SJSA1 (cell line): Measurements from ENCODE around the gene PDE6H. TPM values are rescaled to one million over a fixed set of nuclear protein-coding genes. Genes with fewer than 3 reads are reported as not detected.

ENCODE experiments used
- DNase-seq, 2 experiments: peaks; one replicate each; pipeline ENCODE4 v3.0.0-alpha.2; 2015 to 2020; ENCODE audit warnings: low spot score in 2 of 2, low read depth in 1 of 2
- H3K27ac ChIP-seq: fragments of 250-450 bp; sonication (Bioruptor Pico); 2 replicates; pipeline ENCODE4 v1.5.1; 2020; ENCODE audit warnings: mild to moderate bottlenecking, moderate library complexity
- H3K27me3 ChIP-seq: fragments of 250-450 bp; sonication (Bioruptor Pico); replicated peaks from 2 replicates; pipeline ENCODE4 v1.5.1; 2020; ENCODE audit warnings: mild to moderate bottlenecking, moderate library complexity
- H3K36me3 ChIP-seq: fragments of 250-450 bp; sonication (Bioruptor Pico); 2 replicates; pipeline ENCODE4 v1.5.1; 2020; ENCODE audit warnings: mild to moderate bottlenecking
- H3K4me1 ChIP-seq: fragments of 250-450 bp; sonication (Bioruptor Pico); replicated peaks from 2 replicates; pipeline ENCODE4 v1.6.1; 2021; ENCODE audit warnings: mild to moderate bottlenecking
- H3K4me3 ChIP-seq: fragments of 250-450 bp; sonication (Bioruptor Pico); 2 replicates; pipeline ENCODE4 v1.5.1; 2020; ENCODE audit warnings: mild to moderate bottlenecking
- H3K9me3 ChIP-seq: fragments of 250-450 bp; sonication (Bioruptor Pico); replicated peaks from 2 replicates; pipeline ENCODE4 v1.5.1; 2020; ENCODE audit warnings: mild to moderate bottlenecking
- total RNA-seq: library from RNA; depleted of rRNA; stranded (reverse); fragments of >200 nt; shearing (Covaris generic); gene quantifications from 2 replicates; pipeline ENCODE4 v1.2.3, GENCODE V29; 2014

The PDE6H gene
- total RNA-seq, 1 experiment from 2014 or later = not detected

DNA sequence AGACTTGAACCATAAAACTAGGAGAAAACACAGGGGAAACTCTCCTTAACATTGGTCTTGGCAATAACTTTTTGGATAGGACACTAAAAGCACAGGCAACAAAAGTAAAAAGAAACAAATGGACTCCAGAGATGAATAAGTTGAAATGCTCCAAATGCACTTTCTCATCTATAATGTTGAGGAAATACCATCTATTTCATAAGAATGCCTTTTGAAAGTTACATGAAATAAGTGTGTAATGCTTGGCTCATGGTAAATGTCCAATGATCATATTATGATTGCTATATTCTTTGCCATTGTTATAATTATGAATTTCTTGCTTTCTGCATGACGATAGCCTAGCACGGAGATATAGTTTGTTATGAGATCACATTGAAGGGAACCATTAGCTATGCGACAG lies 19.8 kb downstream of the PDE6H start:
- peaks cover 13% of the 10 kb centered on the region for H3K4me1 ChIP-seq
- no peak overlapping the region for H3K27ac ChIP-seq
- H3K27me3 ChIP-seq = no peaks in the 10 kb centered on the region
- H3K4me3 ChIP-seq = no peak overlapping the region
- no peaks in the 10 kb centered on the region for H3K9me3 ChIP-seq
- H3K36me3 ChIP-seq = no peaks in the 10 kb centered on the region
- no peak for DNase-seq

DNA sequence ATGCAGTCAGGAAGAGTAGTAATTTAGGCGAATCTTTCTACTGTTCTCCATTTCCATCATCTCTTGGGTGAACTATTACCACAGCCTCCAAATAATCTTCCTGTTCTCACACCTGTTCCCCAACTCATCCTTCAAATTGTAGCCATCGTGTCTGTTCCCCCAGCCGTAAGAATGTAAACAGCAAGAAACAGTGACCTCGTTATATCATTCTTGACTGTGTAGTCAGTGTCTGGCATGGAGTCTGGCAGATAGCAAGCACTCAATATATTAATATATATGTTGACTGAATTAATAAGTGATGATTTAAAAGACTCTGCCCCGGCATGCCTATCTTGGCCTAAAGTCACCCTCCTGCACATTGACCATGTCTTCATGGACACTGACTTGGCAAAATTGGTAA lies 20.3 kb downstream of the PDE6H start:
- H3K4me3 ChIP-seq = no peak overlapping the region
- H3K36me3 ChIP-seq = no peaks in the 10 kb centered on the region
- no peak for DNase-seq
- H3K9me3 ChIP-seq = no peaks in the 10 kb centered on the region
- H3K27me3 ChIP-seq = no peaks in the 10 kb centered on the region
- no peak overlapping the region for H3K27ac ChIP-seq
- peaks cover 13% of the 10 kb centered on the region for H3K4me1 ChIP-seq

DNA sequence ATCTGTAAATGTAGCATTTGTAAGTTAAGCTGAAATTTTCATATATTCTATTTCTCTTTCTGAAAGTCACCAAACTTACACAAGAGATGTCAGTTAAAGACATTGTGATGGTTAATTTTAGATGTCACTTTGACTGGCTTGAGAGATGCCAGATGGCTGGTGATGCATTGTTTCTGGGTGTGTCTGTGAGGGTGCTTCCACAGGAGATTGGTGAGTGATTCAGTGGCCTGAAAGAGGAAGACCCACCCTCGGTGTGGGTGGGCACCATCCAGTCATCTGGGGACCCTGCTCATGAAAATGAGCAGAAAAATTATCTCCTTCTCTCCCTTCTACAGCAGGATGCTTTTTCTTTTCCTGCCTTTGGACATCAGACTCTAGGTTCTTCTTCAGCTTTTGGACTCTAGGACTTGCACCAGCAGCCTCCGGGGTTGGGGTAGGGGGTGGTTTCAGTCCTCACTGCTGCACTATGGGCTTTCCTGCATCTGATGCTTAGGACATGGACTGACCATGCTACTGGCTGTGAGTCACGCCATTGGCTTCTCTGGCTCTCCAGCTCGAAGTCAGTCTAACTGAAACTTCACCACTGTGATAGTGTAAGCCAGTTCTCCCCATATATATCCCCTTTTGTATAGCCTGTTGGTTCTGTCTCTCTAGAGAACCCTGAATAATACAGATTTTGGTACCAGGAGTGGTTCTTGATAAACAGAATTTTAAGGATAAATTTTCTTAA lies 20.9 kb downstream of the PDE6H start:
- no peaks in the 10 kb centered on the region for H3K36me3 ChIP-seq
- no peaks in the 10 kb centered on the region for H3K27me3 ChIP-seq
- DNase-seq = no peak
- H3K27ac ChIP-seq = no peak overlapping the region
- H3K4me1 ChIP-seq = peaks cover 13% of the 10 kb centered on the region
- H3K4me3 ChIP-seq = no peak overlapping the region
- H3K9me3 ChIP-seq = no peaks in the 10 kb centered on the region

DNA sequence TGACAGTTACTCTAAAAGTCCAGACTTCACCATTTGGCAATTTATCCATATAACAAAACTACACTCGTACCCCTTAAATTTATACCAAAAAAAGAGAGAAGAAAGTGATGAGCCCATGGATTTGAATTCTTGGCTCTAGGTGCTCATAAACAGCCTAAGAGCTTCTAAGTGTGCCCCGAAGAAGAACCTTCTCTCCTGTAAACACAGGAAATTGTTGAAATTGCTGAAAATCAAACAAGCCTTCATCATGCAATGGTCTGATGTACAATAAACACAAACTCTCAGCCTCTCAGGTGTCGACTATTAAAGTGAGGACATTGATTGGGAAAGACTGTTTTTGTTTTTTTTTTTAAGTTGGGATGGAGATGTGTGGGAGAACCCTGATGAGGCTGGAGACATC lies 21.8 kb downstream of the PDE6H start:
- H3K9me3 ChIP-seq = no peaks in the 10 kb centered on the region
- H3K4me3 ChIP-seq = no peak overlapping the region
- no peak for DNase-seq
- H3K27ac ChIP-seq = no peak overlapping the region
- H3K4me1 ChIP-seq = peaks cover 13% of the 10 kb centered on the region
- no peaks in the 10 kb centered on the region for H3K27me3 ChIP-seq
- H3K36me3 ChIP-seq = no peaks in the 10 kb centered on the region

DNA sequence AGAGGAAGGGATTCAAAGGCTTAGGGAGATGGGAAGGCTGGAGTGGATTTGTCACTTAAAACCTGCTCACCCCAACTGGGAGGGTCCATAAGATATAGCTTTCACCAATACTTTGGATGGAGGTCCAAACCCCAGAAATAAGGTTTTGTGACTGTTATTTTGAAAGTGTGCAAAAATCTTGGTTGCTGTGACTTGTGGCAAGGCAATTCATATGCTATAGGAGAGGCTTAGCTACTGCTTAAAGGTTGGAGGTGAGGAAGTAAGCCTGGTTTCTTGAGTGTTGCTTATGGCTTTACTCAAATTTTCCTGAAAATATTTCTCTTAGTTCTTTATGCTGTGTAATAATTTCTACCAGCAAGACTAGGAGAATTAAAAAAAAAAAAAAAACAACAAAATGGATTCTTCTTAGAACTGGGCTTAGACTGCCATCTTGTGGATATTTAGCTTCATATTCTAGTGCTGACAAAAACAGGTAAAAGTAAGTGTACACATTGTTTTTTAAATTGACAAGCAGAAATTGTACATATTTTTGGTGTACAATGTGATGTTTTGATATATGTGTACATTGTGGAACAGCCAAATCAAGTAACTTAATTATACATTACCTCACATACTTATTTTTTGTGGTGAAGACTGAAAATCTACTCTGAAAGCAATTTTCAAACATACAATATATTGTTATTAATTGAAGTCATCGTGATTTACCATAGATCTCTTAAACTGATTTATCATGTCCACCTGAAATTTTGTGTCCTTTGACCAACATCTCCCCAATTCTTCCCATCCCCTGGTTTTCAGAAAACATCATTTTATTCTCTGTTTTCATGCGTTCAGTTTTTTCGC lies 23.0 kb downstream of the PDE6H start:
- peak in 1 of 2 experiments; percentile 53 for DNase-seq
- H3K4me1 ChIP-seq = peaks cover 13% of the 10 kb centered on the region
- H3K27me3 ChIP-seq = no peaks in the 10 kb centered on the region
- H3K36me3 ChIP-seq = no peaks in the 10 kb centered on the region
- H3K4me3 ChIP-seq = no peak overlapping the region
- no peaks in the 10 kb centered on the region for H3K9me3 ChIP-seq
- no peak overlapping the region for H3K27ac ChIP-seq

DNA sequence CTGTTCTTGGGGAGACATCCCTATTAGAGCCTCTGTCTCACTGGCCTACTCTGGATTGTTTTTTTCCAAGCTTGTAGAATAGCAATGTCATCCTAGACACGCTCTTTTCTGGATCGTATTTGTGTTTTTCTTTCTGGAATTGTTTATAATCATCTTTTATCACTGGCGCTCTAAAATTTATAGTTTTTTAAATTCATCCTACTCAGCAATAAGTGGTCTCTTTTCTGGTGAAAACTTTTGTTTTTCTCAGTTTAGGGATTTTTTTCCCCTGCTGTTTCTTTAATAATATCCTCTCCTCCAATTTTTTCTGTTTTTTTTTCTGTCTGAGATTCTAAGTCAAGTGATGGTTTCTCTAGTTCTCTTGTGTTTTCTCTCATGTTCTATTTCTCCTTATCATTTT lies 25.2 kb downstream of the PDE6H start:
- DNase-seq = no peak
- no peak overlapping the region for H3K27ac ChIP-seq
- no peaks in the 10 kb centered on the region for H3K9me3 ChIP-seq
- H3K4me3 ChIP-seq = no peak overlapping the region
- H3K27me3 ChIP-seq = 0 out of 2 replicates have a peak, but pooled peaks cover 10% of the 10 kb centered on the region
- peaks cover 13% of the 10 kb centered on the region for H3K4me1 ChIP-seq
- H3K36me3 ChIP-seq = no peaks in the 10 kb centered on the region

DNA sequence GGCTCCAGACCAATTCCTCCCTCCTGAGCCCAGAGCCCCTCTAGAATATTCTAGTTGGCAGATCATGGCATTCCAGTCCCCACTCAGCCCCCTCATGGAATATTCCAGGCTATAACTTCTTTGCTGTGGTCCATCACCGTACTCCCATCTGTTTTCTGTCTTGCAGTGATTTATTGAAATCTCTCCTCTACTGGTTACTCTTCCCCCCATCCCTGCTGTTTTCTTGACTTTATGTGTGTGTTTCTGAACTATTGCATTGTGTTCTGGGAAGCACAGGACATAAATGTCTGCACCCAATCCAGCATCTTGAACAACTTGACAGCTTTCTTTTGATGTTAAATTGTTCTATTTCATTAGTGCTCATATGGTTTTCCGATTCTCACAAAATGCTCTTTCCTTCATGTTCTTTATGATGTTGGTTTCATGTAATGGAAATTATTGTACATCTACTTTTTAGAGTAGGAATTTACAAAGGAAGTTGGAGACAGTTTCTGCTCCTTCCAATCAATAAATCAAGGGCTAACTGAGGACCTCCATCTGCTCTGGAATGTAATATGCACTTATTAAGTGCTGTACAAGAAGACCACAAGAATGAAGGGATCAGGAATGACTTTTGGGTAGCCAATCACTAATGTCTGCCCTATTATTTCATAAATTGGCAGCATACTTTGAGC lies 26.3 kb downstream of the PDE6H start:
- no peaks in the 10 kb centered on the region for H3K36me3 ChIP-seq
- H3K27me3 ChIP-seq = 0 out of 2 replicates have a peak, but pooled peaks cover 10% of the 10 kb centered on the region
- H3K4me1 ChIP-seq = peaks cover 4% of the 10 kb centered on the region
- H3K27ac ChIP-seq = no peak overlapping the region
- H3K4me3 ChIP-seq = no peak overlapping the region
- no peaks in the 10 kb centered on the region for H3K9me3 ChIP-seq
- no peak for DNase-seq

DNA sequence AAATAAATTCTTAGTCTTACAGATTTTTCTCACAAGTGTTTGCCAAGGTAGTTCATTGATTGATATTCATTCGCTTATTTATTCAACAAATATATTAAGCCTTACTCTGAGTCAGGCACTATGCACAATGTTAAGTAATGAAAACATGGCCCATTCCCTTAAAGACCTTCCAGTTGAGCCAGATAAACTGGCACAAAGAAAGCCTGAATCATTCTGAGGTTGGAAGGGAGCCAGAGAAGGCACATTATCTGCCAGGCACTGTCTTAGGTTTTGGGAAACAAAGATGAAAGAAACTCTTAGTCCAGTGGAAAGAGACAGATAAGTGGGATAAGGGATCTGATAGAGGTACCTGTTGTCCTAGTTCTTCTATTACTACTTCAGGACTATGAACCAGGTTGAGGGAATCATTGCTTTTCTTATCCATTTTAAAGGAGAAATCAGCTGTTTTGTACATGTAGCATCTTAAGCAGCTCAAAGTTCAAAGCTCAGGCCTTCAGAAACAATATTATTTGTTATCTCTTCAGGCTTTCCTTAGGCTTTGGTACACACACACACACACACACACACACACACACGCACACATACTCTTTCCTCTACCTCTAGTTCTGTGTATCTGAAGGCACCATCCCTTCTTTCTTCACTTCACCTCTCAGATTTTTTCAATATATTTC lies 27.0 kb downstream of the PDE6H start:
- Histone ChIP-seq H3K27ac (no peak overlapping the region), H3K4me3 (no peak overlapping the region), H3K36me3 (no peaks in the 10 kb centered on the region), H3K9me3 (no peaks in the 10 kb centered on the region), H3K4me1 (no peaks in the 10 kb centered on the region), H3K27me3 (0 out of 2 replicates have a peak, but pooled peaks cover 10% of the 10 kb centered on the region)
- DNase-seq = no peak

DNA sequence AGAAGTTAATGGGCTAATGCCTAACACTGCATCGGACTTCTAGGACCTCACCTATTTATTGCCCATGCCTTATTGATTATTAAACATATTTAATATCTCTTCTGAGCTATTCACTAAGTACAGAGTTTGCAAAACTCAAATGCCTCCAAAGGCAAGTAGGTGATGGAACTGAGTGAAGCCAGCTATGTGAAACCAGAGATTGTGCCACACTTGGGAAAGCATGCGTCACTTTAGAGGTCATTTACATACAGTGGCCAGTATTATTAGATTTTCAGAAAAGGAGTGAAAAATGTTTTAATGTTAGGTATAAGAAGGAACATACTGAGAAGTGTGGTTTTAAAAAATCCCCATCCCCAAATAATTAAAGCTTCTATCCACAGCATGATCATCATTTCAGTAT lies 27.7 kb downstream of the PDE6H start:
- H3K36me3 ChIP-seq = no peaks in the 10 kb centered on the region
- no peak overlapping the region for H3K4me3 ChIP-seq
- DNase-seq = no peak
- H3K27me3 ChIP-seq = 0 out of 2 replicates have a peak, but pooled peaks cover 10% of the 10 kb centered on the region
- H3K27ac ChIP-seq = no peak overlapping the region
- H3K4me1 ChIP-seq = no peaks in the 10 kb centered on the region
- H3K9me3 ChIP-seq = no peaks in the 10 kb centered on the region

DNA sequence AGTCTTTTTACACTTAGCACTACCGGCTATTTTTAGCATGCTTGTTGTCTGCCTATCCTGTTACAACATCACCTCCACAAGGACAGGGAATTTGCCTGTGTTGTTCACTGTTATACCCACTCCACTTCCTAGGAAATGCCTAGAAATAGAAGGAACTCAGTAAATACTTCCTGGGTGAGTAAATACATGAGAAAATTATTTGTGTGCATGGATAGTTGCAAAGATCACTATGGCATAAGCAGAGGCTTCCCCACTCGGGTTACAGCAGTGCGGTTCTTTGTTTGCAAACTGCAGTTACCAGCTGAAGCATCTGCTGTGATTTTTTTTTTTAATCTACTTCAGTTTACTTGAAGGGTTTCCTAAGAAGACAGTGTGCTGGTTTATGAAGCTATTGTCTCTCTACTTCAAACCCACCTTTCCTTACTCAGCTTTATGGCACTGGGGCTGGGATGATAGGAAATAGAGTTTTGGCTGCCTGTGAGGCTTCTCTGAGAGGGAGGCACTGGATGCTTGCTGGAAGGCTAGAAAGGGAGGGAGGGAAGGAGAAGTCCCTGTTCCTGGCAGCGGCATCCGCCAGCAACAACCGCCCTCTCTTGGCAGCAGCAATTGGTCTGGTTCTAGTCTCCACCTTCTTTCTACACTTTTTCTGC lies 29.0 kb downstream of the PDE6H start:
- no peak overlapping the region for H3K27ac ChIP-seq
- no peaks in the 10 kb centered on the region for H3K36me3 ChIP-seq
- no peaks in the 10 kb centered on the region for H3K4me1 ChIP-seq
- 0 out of 2 replicates have a peak, but pooled peaks cover 10% of the 10 kb centered on the region for H3K27me3 ChIP-seq
- H3K9me3 ChIP-seq = no peaks in the 10 kb centered on the region
- no peak overlapping the region for H3K4me3 ChIP-seq
- no peak for DNase-seq

DNA sequence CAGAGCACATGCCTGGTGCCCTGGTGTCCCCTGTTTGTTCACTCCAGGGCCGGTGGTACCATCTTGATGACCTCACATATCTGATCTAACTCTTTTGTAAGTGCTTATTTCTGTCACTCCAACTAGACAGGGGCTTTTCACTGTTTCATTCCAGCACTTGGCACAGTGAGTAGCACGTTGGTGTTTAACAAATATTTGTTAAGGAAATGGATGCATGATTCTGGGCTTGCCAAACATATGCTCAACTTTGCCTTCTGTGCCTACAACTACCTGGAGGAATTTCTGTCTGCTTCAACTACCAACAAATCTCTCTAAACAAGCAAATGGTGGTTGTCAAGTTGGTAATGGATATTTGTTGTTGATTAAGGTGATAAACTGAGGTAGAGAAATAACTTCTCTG lies 31.6 kb downstream of the PDE6H start:
- H3K4me3 ChIP-seq = no peak overlapping the region
- DNase-seq = no peak
- H3K4me1 ChIP-seq = no peaks in the 10 kb centered on the region
- H3K27me3 ChIP-seq = 0 out of 2 replicates have a peak, but pooled peaks cover 10% of the 10 kb centered on the region
- no peaks in the 10 kb centered on the region for H3K9me3 ChIP-seq
- H3K27ac ChIP-seq = no peak overlapping the region
- H3K36me3 ChIP-seq = no peaks in the 10 kb centered on the region

DNA sequence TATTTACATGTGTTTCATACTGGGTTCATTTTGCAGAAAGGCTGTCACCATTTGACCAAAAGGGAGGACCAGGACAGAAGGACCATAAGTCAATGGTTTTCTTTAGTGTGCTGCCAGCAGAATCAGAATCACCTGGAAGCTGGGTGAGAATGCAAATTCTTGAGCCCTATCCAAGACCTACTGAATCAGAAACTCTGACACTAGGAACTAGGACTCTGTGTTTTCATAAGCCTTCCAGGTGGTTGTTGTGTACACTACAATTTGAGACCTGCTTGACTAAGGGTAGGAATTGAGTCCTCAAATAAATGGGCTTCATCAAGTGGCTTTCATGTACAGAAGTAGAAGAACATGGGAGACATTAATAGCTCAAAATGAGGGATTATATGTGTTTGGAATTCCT lies 32.2 kb downstream of the PDE6H start:
- H3K27me3 ChIP-seq = 0 out of 2 replicates have a peak, but pooled peaks cover 10% of the 10 kb centered on the region
- DNase-seq = no peak
- H3K36me3 ChIP-seq = no peaks in the 10 kb centered on the region
- no peak overlapping the region for H3K27ac ChIP-seq
- no peaks in the 10 kb centered on the region for H3K4me1 ChIP-seq
- H3K9me3 ChIP-seq = no peaks in the 10 kb centered on the region
- H3K4me3 ChIP-seq = no peak overlapping the region

DNA sequence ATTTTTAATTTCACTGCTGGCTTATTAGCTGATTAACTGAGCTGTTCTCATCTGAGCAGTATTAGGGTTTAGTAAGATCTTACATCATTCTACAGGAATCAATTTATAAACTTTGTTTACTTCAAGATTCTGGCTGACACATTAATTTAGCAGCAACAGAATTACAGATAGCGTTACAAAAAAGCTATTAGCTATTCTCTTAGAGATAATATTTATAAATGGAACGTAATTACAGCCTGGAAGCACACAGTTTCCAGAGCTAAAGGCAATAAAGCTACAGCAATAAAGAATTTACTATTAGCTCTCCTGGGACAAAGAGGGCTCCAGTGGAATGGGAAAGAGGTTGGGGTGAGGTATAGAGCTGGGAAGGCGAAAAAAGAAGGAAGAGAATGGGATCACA lies 34.7 kb downstream of the PDE6H start:
- Histone ChIP-seq H3K4me1 (no peaks in the 10 kb centered on the region), H3K9me3 (no peaks in the 10 kb centered on the region), H3K27me3 (0 out of 2 replicates have a peak, but pooled peaks cover 3% of the 10 kb centered on the region), H3K4me3 (no peak overlapping the region), H3K36me3 (no peaks in the 10 kb centered on the region), H3K27ac (no peak overlapping the region)
- no peak for DNase-seq
